ENCODE data around the gene TLE3.
"Not testable (repeated sequence)": the region's sequence is repeated elsewhere in the genome, so short reads cannot be mapped to it uniquely, and the experiment has no call there.

Gene TLE3

DNA sequence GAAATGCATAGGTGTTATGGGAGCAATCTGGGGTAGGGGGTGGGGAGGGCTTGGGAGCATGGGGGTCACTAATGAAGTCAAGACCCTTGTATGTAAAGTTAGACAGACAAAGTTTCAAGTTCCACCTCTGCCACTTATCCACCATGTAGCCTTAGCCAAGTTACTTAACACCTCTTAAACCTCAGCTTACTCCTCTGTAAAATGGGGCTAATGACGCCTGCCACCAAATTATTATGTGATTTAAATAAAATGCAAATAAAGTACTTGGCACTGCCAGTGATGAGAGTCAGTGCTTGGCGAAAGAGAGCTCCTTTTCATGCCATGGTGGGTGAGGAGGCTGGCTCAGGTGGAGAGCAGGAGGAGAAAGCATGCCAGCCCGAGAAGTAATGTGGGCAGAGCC is 18.6 kb upstream of the TLE3 start:
- no peak overlapping the region for H3K4me3 ChIP-seq (ENCODE audit: low read depth, low read length)
- TF ChIP-seq, protein P1, sequence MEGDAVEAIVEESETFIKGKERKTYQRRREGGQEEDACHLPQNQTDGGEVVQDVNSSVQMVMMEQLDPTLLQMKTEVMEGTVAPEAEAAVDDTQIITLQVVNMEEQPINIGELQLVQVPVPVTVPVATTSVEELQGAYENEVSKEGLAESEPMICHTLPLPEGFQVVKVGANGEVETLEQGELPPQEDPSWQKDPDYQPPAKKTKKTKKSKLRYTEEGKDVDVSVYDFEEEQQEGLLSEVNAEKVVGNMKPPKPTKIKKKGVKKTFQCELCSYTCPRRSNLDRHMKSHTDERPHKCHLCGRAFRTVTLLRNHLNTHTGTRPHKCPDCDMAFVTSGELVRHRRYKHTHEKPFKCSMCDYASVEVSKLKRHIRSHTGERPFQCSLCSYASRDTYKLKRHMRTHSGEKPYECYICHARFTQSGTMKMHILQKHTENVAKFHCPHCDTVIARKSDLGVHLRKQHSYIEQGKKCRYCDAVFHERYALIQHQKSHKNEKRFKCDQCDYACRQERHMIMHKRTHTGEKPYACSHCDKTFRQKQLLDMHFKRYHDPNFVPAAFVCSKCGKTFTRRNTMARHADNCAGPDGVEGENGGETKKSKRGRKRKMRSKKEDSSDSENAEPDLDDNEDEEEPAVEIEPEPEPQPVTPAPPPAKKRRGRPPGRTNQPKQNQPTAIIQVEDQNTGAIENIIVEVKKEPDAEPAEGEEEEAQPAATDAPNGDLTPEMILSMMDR (IDR thresholded peaks at IDR 0.05; ENCODE audit: control insufficient read depth, extremely low read depth, insufficient read depth): no peak
- DNase-seq (ENCODE audit: low read depth): no peak

DNA sequence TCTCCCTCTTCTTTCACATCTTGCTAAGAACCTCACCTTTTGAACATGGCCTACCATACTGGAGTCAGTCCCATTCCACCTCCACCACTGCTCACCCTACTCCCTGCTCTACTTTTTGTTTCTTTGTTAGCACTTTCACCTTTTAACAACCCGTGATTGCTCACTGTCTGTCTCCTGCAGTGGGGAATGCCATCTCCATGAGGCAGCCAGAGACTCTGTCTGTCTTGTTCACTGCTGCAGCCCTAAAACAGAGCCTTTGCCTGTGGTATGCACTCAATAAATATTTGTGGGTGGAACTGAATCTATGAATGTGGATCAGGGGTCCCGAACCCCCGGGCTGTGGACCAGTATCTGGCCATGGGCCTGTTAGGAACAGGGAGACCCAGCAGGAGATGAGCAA is 16.5 kb upstream of the TLE3 start:
- TF ChIP-seq, protein P1 (IDR thresholded peaks at IDR 0.05; ENCODE audit: control insufficient read depth, extremely low read depth, insufficient read depth): no peak
- DNase-seq (ENCODE audit: low read depth): no peak
- no peak overlapping the region for H3K4me3 ChIP-seq (ENCODE audit: low read depth, low read length)

DNA sequence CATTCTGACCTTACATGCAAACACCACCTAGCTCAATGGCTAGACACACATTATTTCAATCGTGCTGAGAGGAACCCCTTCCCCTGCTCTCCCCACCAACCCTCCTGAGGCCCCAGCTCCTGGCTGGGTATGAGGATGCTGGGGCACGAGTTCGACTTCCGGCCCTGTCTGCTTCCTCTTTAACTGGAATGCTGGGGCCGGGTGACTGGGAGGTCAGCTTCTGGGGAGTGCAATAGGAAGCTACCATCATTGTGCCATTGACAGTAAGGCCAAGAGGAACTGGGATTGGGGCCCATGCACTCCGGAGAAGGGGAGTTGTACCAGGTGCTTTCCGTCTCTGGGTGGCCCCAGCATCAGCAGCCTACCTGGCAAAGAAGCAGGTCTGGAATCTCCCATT is 15.6 kb upstream of the TLE3 start:
- no peak for DNase-seq (ENCODE audit: low read depth)
- TF ChIP-seq, protein P1 (IDR thresholded peaks at IDR 0.05; ENCODE audit: control insufficient read depth, extremely low read depth, insufficient read depth): no peak
- no peak overlapping the region for H3K4me3 ChIP-seq (ENCODE audit: low read depth, low read length)

DNA sequence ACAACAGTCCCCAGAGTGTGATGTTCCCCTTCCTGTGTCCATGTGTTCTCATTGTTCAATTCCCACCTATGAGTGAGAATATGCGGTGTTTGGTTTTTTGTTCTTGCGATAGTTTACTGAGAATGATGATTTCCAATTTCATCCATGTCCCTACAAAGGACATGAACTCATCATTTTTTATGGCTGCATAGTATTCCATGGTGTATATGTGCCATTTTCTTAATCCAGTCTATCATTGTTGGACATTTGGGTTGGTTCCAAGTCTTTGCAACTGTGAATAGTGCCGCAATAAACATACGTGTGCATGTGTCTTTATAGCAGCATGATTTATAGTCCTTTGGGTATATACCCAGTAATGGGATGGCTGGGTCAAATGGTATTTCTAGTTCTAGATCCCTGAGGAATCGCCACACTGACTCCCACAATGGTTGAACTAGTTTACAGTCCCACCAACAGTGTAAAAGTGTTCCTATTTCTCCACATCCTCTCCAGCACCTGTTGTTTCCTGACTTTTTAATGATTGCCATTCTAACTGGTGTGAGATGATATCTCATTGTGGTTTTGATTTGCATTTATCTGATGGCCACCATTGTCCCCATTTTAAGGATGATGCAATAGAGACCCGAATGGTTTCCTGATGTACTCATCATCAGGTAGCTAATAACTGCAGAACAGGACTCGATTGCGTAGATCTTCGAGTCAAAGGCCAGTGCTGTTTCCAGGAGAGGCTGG is 15.0 kb upstream of the TLE3 start:
- DNase-seq (ENCODE audit: low read depth); H3K4me3 ChIP-seq (ENCODE audit: low read depth, low read length): not testable (repeated sequence)

DNA sequence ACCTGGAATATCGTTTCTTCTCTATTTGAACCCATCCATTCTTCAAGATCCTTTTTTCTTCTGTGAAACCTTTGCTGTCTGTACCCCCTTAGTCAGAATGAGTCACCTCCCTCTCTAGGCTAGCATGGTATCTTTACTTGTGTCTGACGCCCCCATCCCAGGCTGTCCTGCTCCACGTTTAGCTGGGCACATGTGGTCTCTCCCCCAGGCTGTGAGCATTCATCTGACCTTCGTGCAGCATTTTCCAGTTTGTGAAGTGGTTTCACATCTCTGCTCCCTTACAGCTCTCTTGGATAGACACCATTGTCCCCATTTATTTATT is 14.3 kb upstream of the TLE3 start:
- TF ChIP-seq, protein P1 (IDR thresholded peaks at IDR 0.05; ENCODE audit: control insufficient read depth, extremely low read depth, insufficient read depth): no peak
- no peak overlapping the region for H3K4me3 ChIP-seq (ENCODE audit: low read depth, low read length)

DNA sequence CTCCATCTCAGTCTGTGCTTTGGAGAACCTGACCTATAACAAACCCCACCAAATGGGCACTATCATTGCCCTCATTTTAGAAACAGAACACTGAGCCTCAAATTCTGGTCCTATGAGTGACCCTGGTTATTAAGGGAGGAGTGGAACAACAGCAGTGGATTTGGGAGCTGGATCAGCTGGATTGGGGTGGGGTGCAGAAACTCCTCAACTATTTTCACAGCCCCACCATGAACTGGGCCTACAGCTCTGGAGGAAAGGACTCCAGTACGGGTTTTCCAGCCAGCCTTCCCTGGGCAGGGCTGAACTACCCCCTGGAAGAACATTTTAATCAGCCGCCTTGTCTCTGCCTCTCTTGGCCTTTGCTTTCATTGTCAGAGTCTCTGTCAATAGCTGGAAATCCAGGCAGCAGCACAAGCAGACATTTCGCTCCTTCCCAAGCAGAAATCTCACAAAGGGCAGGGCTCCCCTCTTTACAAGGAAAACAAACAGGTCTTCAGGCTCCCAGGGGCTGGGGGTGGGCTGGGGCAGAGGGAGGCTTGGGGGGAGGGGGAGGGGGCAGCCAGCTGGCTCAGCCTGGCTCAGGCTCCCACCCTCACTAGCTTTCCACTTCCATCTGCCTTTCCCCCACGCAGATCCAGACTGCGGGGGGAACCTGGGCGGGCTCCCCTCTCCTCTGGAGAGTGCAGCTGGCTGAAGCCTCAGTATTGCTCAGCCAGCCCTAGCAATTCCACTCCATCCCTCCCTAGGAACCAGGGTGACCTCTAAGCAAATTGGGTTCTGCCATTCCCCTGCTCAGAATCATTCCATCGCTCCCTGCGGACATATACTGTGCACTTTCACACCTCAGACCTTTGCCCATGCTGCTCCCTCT is 13.7 kb upstream of the TLE3 start:
- H3K4me3 ChIP-seq (ENCODE audit: low read depth, low read length): no peak overlapping the region
- peak; percentile 71 for DNase-seq (ENCODE audit: low read depth)
- TF ChIP-seq, protein P1 (IDR thresholded peaks at IDR 0.05; ENCODE audit: control insufficient read depth, extremely low read depth, insufficient read depth): no peak

More for the DNA sequence above, 14.3 kb upstream of the TLE3 start:
- DNase-seq (ENCODE audit: low read depth): no peak

DNA sequence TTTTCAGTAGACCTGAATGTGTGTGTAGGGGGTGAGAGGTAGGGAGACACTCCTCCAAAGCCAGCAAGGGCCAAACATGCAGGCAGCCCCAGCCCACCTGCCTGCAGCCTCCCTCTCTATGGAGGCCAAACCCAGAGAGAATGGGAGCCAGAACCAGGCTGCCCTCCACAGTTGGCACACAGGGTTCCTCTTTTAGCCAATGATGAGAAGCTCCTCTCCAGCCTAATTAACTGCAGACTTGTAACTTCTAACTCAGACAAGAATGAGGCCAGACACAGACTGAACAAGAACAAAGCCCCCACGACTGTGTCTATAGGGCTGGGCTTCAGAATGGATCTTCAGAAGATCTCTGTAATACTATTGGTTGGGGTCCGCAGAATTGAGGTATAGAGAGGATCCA is 12.3 kb upstream of the TLE3 start:
- no peak for DNase-seq (ENCODE audit: low read depth)
- TF ChIP-seq, protein P1 (IDR thresholded peaks at IDR 0.05; ENCODE audit: control insufficient read depth, extremely low read depth, insufficient read depth): no peak
- no peak overlapping the region for H3K4me3 ChIP-seq (ENCODE audit: low read depth, low read length)

Data from LNCaP clone FGC (cell line).